Measurements from ENCODE around the gene NIT1. TPM values are rescaled to one million over a fixed set of nuclear protein-coding genes. Genes with fewer than 3 reads are reported as not detected.

The NIT1 gene
- total and polyA plus RNA-seq, 8 donors = 8.8 to 77.9 (median 24.1) TPM

DNA sequence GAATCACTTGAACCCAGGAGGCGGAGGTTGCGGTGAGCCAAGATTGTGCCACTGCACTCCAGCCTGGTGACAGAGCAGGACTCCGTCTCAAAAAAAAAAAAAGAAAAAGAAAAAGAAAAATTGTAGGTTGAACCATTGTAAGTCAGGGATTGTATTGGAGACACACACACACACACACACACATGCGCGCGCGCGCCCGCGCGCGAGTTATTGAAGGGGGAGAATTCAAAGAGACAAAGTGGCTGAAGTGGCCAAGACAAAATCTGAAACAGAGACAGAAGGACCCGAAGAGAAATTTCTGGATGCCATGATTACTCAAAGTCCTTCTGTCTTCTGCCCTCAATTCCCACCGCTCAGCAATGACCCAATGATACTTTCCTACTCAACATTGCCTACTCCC, 23.4 kb upstream of the NIT1 start:
- 85 to 97% (median 96%) methylated on average over 14 of the region's 14 CpGs for WGBS, 5 donors
- TF ChIP-seq POLR2AphosphoS5 (IDR thresholded peaks at IDR 0.05) (no peak), EP300 (IDR thresholded peaks at IDR 0.05) (no peak), POLR2A (IDR thresholded peaks at IDR 0.05) (no peak)
- TF ChIP-seq, protein P1, sequence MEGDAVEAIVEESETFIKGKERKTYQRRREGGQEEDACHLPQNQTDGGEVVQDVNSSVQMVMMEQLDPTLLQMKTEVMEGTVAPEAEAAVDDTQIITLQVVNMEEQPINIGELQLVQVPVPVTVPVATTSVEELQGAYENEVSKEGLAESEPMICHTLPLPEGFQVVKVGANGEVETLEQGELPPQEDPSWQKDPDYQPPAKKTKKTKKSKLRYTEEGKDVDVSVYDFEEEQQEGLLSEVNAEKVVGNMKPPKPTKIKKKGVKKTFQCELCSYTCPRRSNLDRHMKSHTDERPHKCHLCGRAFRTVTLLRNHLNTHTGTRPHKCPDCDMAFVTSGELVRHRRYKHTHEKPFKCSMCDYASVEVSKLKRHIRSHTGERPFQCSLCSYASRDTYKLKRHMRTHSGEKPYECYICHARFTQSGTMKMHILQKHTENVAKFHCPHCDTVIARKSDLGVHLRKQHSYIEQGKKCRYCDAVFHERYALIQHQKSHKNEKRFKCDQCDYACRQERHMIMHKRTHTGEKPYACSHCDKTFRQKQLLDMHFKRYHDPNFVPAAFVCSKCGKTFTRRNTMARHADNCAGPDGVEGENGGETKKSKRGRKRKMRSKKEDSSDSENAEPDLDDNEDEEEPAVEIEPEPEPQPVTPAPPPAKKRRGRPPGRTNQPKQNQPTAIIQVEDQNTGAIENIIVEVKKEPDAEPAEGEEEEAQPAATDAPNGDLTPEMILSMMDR (IDR thresholded peaks at IDR 0.05) = no peak
- H3K27ac ChIP-seq = no peak overlapping the region
- no peak for DNase-seq
- no peaks in the 10 kb centered on the region for H3K9me3 ChIP-seq
- H3K4me3 ChIP-seq = no peak overlapping the region
- intact Hi-C loops (cut with DNase I; ENCODE audit: low total_unique reads) = loop anchor here (10.0 kb wide), 1 partner anchor 100 kb away; no protein-coding TSS in a partner anchor
- peaks cover 0 to 2% (median 2%) of the 10 kb centered on the region in 4 donors for H3K36me3 ChIP-seq
- no peaks in the 10 kb centered on the region for H3K27me3 ChIP-seq
- H3K4me1 ChIP-seq = peaks cover 14 to 36% (median 26%) of the 10 kb centered on the region in 4 donors

GRCh38 chr1:161095230-161095629, 22.7 kb upstream of the NIT1 start:
- intact Hi-C loops (cut with DNase I; ENCODE audit: low total_unique reads) = loop anchor here (10.0 kb wide), 1 partner anchor 100 kb away; no protein-coding TSS in a partner anchor
- peaks cover 14 to 30% (median 21%) of the 10 kb centered on the region in 4 donors for H3K4me1 ChIP-seq
- H3K27ac ChIP-seq = no peak overlapping the region
- 90 to 97% (median 94%) methylated on average over 6 of the region's 6 CpGs for WGBS, 5 donors
- H3K9me3 ChIP-seq = no peaks in the 10 kb centered on the region
- H3K27me3 ChIP-seq = no peaks in the 10 kb centered on the region
- DNase-seq = no peak
- TF ChIP-seq POLR2A (IDR thresholded peaks at IDR 0.05) = no peak
- TF ChIP-seq, protein P1 (IDR thresholded peaks at IDR 0.05) = no peak
- TF ChIP-seq POLR2AphosphoS5 (IDR thresholded peaks at IDR 0.05) = no peak
- no peak for TF ChIP-seq EP300 (IDR thresholded peaks at IDR 0.05)
- H3K4me3 ChIP-seq = no peak overlapping the region
- H3K36me3 ChIP-seq = peaks cover 0 to 10% (median 9%) of the 10 kb centered on the region in 4 donors

- intact Hi-C loops (cut with DNase I; ENCODE audit: low total_unique reads) = loop anchor here (10.0 kb wide), 1 partner anchor 101 kb away; no protein-coding TSS in a partner anchor
- peaks cover 0 to 18% (median 17%) of the 10 kb centered on the region in 4 donors for H3K36me3 ChIP-seq
- WGBS, 5 donors = 87 to 96% (median 95%) methylated on average over 2 of the region's 2 CpGs
- H3K4me3 ChIP-seq = no peak overlapping the region
- TF ChIP-seq EP300 (IDR thresholded peaks at IDR 0.05) = no peak
- TF ChIP-seq POLR2A (IDR thresholded peaks at IDR 0.05) = no peak
- TF ChIP-seq, protein P1 (IDR thresholded peaks at IDR 0.05) = no peak
- TF ChIP-seq POLR2AphosphoS5 (IDR thresholded peaks at IDR 0.05) = no peak
- no peak overlapping the region for H3K27ac ChIP-seq
- H3K4me1 ChIP-seq = peaks cover 14 to 30% (median 21%) of the 10 kb centered on the region in 4 donors
- H3K9me3 ChIP-seq = no peaks in the 10 kb centered on the region
- DNase-seq = no peak
- no peaks in the 10 kb centered on the region for H3K27me3 ChIP-seq
Observed at GRCh38 chr1:161096015-161096414, 21.9 kb upstream of the NIT1 start.

DNA sequence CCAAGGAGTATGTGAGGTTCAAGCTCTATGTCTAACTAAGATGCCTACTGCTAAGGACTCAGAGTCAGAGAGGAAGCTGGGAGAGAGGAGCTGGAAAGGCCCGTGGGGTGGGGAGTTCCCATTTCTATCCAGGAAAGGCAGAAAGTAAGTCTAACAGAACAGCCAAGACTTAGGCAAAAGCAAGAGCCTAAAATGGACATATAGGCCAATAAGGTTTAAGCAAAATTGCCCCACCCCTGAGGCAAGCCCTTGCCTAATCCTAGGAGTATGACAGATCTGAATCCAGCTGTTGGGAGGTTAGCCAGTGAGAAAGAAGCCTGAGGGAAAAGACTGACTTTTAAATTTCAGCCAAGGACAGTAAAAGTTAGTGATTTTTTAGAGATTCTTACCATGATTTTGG, 21.4 kb upstream of the NIT1 start:
- H3K36me3 ChIP-seq = peaks cover 0 to 23% (median 22%) of the 10 kb centered on the region in 4 donors
- no peaks in the 10 kb centered on the region for H3K9me3 ChIP-seq
- no peak for TF ChIP-seq EP300 (IDR thresholded peaks at IDR 0.05)
- TF ChIP-seq, protein P1 (IDR thresholded peaks at IDR 0.05) = no peak
- TF ChIP-seq POLR2A (IDR thresholded peaks at IDR 0.05) = no peak
- no peak for TF ChIP-seq POLR2AphosphoS5 (IDR thresholded peaks at IDR 0.05)
- intact Hi-C loops (cut with DNase I; ENCODE audit: low total_unique reads) = loop anchor here (10.0 kb wide), 1 partner anchor 102 kb away; no protein-coding TSS in a partner anchor
- H3K4me1 ChIP-seq = peaks cover 14 to 30% (median 21%) of the 10 kb centered on the region in 4 donors
- 19 to 69% (median 59%) methylated on average over 1 of the region's 1 CpG for WGBS, 5 donors
- no peaks in the 10 kb centered on the region for H3K27me3 ChIP-seq
- H3K4me3 ChIP-seq = no peak overlapping the region
- DNase-seq = peak in 1 of 2 donors; percentile 42
- H3K27ac ChIP-seq = peak overlapping the region in 1 of 5 donors; percentile 72
